ENCODE data around the gene SRF.

The SRF gene

GRCh38 chr6:43219119-43219518 is 48.0 kb downstream of the SRF start:
- DNase-seq, result no peak

GRCh38 chr6:43219814-43220213 is 48.7 kb downstream of the SRF start:
- DNase-seq, result no peak

- DNase-seq, result no peak
Measured at GRCh38 chr6:43220439-43220951, 49.4 kb downstream of the SRF start.

- no peak for DNase-seq
Measured at GRCh38 chr6:43221046-43221972, 50.2 kb downstream of the SRF start.

- no peak for DNase-seq
Measured at GRCh38 chr6:43222418-43223059, 51.5 kb downstream of the SRF start.

- DNase-seq, result no peak
Measured at GRCh38 chr6:43223175-43223574, 52.1 kb downstream of the SRF start.

DNA sequence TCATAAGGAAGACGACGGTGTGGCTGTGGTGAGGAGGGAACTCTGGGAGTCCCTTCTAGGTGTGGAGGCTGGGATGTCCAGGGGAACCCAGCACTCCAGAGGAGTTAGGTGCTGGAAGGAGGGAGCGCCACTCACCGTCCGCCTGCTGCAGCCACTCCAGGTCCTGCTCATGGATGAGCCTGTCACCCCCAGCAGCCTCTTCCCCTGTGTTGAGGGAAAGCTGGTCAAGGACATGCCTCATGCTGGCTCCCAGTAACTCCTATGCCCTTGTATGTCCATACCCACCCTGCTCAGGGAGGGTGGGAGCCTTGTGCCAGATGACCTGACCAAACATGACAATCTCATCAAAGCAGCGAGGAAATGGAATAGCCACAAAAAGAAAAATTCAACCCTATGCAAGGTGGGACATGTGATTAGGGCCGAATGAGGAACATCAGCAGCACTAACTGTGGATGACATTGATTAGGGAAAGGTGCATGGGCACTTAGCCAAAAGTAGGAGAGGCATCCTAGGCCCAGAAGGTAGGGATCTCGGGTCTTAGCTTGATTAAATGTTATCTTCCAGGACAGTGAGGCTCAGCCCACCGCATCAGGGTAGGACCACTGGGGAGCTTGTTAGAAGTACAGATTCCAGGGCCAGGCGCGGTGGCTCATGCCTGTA is 55.3 kb downstream of the SRF start:
- DNase-seq, result no peak

DNA sequence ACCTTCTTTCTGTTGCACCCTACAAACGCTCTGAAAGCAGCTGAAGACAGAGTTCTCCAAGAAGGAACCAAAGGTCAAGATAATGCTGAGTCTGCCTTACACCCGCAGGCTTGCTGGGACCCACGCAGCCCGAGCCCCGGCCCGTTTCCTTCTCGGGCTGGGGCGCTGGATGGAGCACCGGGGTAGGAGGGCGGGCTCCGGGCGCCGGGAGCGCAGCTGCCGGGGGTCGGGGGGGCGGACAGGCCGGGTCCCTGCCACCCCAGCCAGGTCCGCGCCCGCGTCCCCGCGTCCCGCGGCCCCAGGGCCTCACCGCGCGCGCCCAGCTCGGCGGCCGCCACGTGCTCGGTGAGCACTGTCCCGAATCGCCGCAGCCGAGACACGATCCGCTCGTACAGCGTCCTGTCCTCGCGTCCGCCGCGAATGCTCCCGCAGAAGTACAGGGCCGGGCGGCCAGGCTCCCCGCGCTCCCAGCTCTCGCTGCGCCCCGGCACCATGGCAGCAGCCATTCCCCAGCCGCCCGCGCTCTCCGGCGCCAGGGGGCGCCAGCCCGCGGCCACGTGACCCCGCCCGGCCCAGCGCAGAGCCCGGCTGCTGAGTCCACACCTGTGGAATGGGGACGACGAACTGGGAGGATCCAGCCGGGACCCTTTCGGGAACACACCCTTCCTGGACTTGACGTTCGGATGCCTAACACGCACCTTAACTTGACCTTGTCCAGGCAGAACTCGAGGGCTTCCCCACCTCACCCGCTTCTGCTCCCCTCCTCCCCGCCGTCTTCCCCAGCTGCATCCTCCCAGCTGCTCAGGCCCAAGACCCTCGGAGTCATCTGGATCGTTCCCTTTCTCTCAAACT is 58.1 kb downstream of the SRF start, which contains the start of gene DNPH1:
Gene DNPH1 (minus strand): TSS at position 531 of the 852 bp plus-strand sequence. CDS start 25 bp downstream, at position 506.
- peak; percentile 13 for DNase-seq

DNA sequence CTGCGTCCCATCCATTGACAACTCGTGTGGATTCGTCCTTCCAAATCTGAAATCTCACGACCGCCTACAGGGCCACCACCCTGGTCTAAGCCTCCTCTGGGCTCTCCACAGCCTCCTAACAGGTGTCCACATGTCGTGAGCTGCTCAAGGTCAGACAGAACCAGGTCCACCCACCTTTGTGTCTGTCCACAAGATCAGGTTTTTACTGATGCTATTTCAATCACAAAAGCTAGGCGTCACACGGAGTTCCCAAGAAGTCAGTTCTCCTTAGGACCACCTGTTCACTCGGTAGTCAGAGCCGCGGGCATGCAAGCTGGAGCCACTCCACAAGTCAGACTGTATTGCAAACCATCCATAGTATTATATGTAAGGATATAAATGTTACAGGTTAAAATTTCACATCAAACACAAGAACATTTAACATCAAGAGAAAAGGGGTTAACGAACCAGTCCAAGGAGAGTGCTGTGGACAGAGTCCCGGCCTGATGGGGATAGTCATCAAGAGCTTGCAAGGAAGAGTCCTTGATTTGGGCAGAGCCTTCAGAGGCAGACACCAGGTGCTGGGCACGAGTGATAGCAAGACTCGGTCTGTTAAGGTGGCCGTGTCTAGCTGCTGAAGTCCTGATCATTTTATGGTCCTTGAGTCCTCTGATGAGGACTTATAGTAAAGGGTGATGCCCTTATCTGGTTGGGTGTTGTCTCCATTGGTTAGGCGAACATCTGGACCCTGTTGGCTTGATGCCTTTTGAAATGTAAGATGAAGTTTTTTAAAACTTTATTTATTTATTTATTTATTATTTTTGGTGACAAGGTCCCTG is 58.9 kb downstream of the SRF start:
- DNase-seq, result no peak

DNA sequence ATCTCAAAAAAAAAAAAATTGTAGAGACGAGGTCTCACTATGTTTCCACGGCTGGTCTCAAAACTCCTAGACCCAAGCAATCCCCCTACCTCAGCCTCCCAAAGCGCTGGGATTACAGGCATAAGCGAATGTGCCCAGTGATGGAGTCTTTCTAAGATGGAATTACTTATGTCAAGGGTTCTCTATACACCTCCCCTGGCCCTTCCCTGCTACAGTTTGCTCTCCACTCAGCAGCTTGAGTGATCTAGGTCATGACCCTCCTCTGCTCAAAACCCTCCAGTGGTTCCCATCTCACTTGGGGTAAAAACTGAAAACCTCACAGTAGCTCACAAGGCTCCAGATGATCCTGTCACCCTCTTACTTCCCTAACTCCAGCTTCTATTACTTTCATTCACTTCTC is 60.0 kb downstream of the SRF start:
- no peak for DNase-seq
